ENCODE results near the gene GFOD1. TPM values are rescaled to one million over a fixed set of nuclear protein-coding genes. Genes with fewer than 3 reads are reported as not detected.
"Not testable (repeated sequence)": the region's sequence is repeated elsewhere in the genome, so short reads cannot be mapped to it uniquely, and the experiment has no call there.

Gene GFOD1
- total RNA-seq, 1 donor from 2014 or later = 0.81 TPM

- TF ChIP-seq CTCF (IDR thresholded peaks at IDR 0.05; ENCODE audit: unreplicated experiment) = no peak
- DNase-seq (ENCODE audit: low spot score, unreplicated experiment) = no peak
- Mint-ChIP-seq H3K4me3 (ENCODE audit: low read depth) (no peak overlapping the region), H3K27ac (no peak overlapping the region), H3K9me3 (ENCODE audit: low read depth) (no peaks in the 10 kb centered on the region), H3K4me1 (ENCODE audit: low read depth) (peaks cover 8% of the 10 kb centered on the region), H3K27me3 (peaks cover 25% of the 10 kb centered on the region), H3K36me3 (ENCODE audit: insufficient read depth) (no peaks in the 10 kb centered on the region)
These were observed 25.6 kb downstream of the GFOD1 start for GRCh38 chr6:13461805-13462204.

GRCh38 chr6:13461307-13461706, 26.1 kb downstream of the GFOD1 start:
- Mint-ChIP-seq H3K27me3 (peaks cover 28% of the 10 kb centered on the region), H3K27ac (no peak overlapping the region), H3K4me3 (ENCODE audit: low read depth) (no peak overlapping the region), H3K36me3 (ENCODE audit: insufficient read depth) (no peaks in the 10 kb centered on the region), H3K4me1 (ENCODE audit: low read depth) (peaks cover 8% of the 10 kb centered on the region), H3K9me3 (ENCODE audit: low read depth) (no peaks in the 10 kb centered on the region)
- DNase-seq (ENCODE audit: low spot score, unreplicated experiment) = no peak
- TF ChIP-seq CTCF (IDR thresholded peaks at IDR 0.05; ENCODE audit: unreplicated experiment) = no peak

GRCh38 chr6:13460289-13460688, 27.1 kb downstream of the GFOD1 start:
- not testable (repeated sequence) for H3K27ac Mint-ChIP-seq; H3K36me3 Mint-ChIP-seq (ENCODE audit: insufficient read depth); H3K4me1 Mint-ChIP-seq (ENCODE audit: low read depth); H3K9me3 Mint-ChIP-seq (ENCODE audit: low read depth); H3K4me3 Mint-ChIP-seq (ENCODE audit: low read depth); DNase-seq (ENCODE audit: low spot score, unreplicated experiment)
- H3K27me3 Mint-ChIP-seq = peaks cover 28% of the 10 kb centered on the region

- Mint-ChIP-seq H3K36me3 (ENCODE audit: insufficient read depth) (no peaks in the 10 kb centered on the region), H3K4me3 (ENCODE audit: low read depth) (no peak overlapping the region), H3K27ac (no peak overlapping the region), H3K27me3 (peaks cover 19% of the 10 kb centered on the region), H3K4me1 (ENCODE audit: low read depth) (peaks cover 5% of the 10 kb centered on the region), H3K9me3 (ENCODE audit: low read depth) (no peaks in the 10 kb centered on the region)
- TF ChIP-seq CTCF (IDR thresholded peaks at IDR 0.05; ENCODE audit: unreplicated experiment) = no peak
- DNase-seq (ENCODE audit: low spot score, unreplicated experiment) = no peak
These were observed 29.8 kb downstream of the GFOD1 start for GRCh38 chr6:13457577-13457976.

GRCh38 chr6:13455552-13455966, 31.8 kb downstream of the GFOD1 start:
- no peak for DNase-seq (ENCODE audit: low spot score, unreplicated experiment)
- Mint-ChIP-seq H3K4me3 (ENCODE audit: low read depth) (no peak overlapping the region), H3K36me3 (ENCODE audit: insufficient read depth) (no peaks in the 10 kb centered on the region), H3K9me3 (ENCODE audit: low read depth) (no peaks in the 10 kb centered on the region), H3K27me3 (peaks cover 14% of the 10 kb centered on the region), H3K27ac (no peak overlapping the region), H3K4me1 (ENCODE audit: low read depth) (no peaks in the 10 kb centered on the region)
- TF ChIP-seq CTCF (IDR thresholded peaks at IDR 0.05; ENCODE audit: unreplicated experiment) = no peak

GRCh38 chr6:13454286-13455221, 32.8 kb downstream of the GFOD1 start:
- Mint-ChIP-seq H3K27me3 (peaks cover 14% of the 10 kb centered on the region), H3K27ac (peak overlapping the region; percentile 43), H3K36me3 (ENCODE audit: insufficient read depth) (no peaks in the 10 kb centered on the region), H3K9me3 (ENCODE audit: low read depth) (no peaks in the 10 kb centered on the region), H3K4me3 (ENCODE audit: low read depth) (no peak overlapping the region), H3K4me1 (ENCODE audit: low read depth) (no peaks in the 10 kb centered on the region)
- DNase-seq (ENCODE audit: low spot score, unreplicated experiment) = no peak
- TF ChIP-seq CTCF (IDR thresholded peaks at IDR 0.05; ENCODE audit: unreplicated experiment) = no peak

Data from progenitor cell of endocrine pancreas (in vitro differentiated cells).